Skeletal muscle tissue (tissue), 4 donors: ENCODE measurements around the gene DGAT2L6. TPM values are rescaled to one million over a fixed set of nuclear protein-coding genes. Genes with fewer than 3 reads are reported as not detected.
"Not testable (repeated sequence)": the region's sequence is repeated elsewhere in the genome, so short reads cannot be mapped to it uniquely, and the experiment has no call there.

Source experiments
- H3K27ac ChIP-seq: one replicate; pipeline ENCODE4 v1.7.0; 2013; ENCODE audit warnings: mild to moderate bottlenecking, low read depth, low read length, inconsistent platforms
- H3K27me3 ChIP-seq, 3 donors: one replicate each; pipeline ENCODE4 v1.7.0; 2013; ENCODE audit warnings: low read length in 3 of 3; ENCODE audit not compliant: control insufficient read depth in 3 of 3, insufficient read depth in 3 of 3
- H3K36me3 ChIP-seq, 3 donors: one replicate each; pipeline ENCODE4 v1.7.0; 2013; ENCODE audit warnings: low read length in 3 of 3; ENCODE audit not compliant: control insufficient read depth in 3 of 3, insufficient read depth in 3 of 3
- H3K4me1 ChIP-seq, 3 donors: one replicate each; pipeline ENCODE4 v1.7.0; 2013; ENCODE audit warnings: low read length in 3 of 3, mild to moderate bottlenecking in 3 of 3; ENCODE audit not compliant: control insufficient read depth in 3 of 3, insufficient read depth in 3 of 3
- H3K4me3 ChIP-seq, 3 donors: one replicate each; pipeline ENCODE4 v1.7.0; 2013; ENCODE audit warnings: low read length in 3 of 3
- H3K9ac ChIP-seq, 3 donors: one replicate each; pipeline ENCODE4 v1.7.0; 2013; ENCODE audit warnings: low read length in 3 of 3, mild to moderate bottlenecking in 3 of 3, moderate library complexity in 2 of 3, low read depth in 1 of 3
- H3K9me3 ChIP-seq, 3 donors: one replicate each; pipeline ENCODE4 v1.7.0; 2013; ENCODE audit warnings: low read length in 3 of 3; ENCODE audit not compliant: control insufficient read depth in 3 of 3
- total RNA-seq: library from RNA; depleted of rRNA; stranded (reverse); fragments of >200 nt; gene quantifications from one replicate; pipeline ENCODE4 v1.2.3, GENCODE V29; 2014
- donor health status: Osteomylitis.

DGAT2L6 gene
- total RNA-seq, 1 donor from 2014 or later, result not detected

DNA sequence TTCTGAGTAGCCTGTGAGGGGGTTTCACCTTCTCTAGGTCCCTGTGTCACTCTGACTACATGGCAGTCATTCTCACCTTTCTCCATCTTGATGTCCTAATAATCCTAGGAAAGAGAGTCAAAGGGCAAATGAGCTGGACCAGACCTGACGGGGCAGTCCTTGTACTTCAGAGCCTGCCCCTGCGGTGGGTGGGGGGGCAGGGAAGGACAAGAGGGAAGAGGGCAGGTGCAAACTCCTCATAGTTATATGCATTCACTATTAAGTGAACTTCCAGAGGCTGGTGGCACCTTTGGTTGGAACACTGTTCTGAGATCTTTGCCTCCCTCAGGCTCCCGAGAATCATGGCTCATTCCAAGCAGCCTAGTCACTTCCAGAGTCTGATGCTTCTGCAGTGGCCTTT lies 57.1 kb downstream of the DGAT2L6 start, which contains the start of gene AWAT1:
Gene AWAT1, plus strand, starts transcription at position 301 of the 400 bp plus-strand sequence. Its CDS starts 41 bp downstream, at position 342.
- H3K9me3 ChIP-seq, result no peaks in the 10 kb centered on the region
- H3K36me3 ChIP-seq, result no peaks in the 10 kb centered on the region
- no peak within 1 kb of the TSS for H3K9ac ChIP-seq
- no peak within 1 kb of the TSS for H3K4me3 ChIP-seq
- H3K27ac ChIP-seq, result no peak within 1 kb of the TSS
- peaks cover 0 to 4% (median 0%) of the 10 kb centered on the region in 3 donors for H3K27me3 ChIP-seq
- no peaks in the 10 kb centered on the region for H3K4me1 ChIP-seq

DNA sequence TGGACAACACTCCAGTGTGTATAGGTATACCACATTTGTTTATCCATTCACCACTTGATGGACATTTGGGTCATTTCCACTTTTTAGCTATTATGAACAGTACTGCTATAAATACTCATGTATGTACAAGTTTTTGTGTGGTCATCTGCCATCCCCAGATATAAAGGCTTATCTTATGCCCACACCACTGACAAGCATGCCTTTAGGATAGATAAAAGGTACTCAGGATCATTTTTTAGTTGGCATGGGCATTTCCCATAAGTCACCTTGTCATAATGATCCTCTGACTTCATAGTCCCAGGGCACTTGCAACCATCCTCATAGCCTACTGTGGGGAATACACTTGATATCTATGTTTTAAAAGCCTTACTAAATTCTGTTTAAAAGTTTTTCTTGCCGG lies 63.5 kb downstream of the DGAT2L6 start:
- Histone ChIP-seq H3K4me1 (no peaks in the 10 kb centered on the region), H3K36me3 (no peaks in the 10 kb centered on the region), H3K9me3 (no peaks in the 10 kb centered on the region), H3K27me3 (no peaks in the 10 kb centered on the region), H3K4me3 (no peak overlapping the region), H3K9ac (no peak overlapping the region), H3K27ac (no peak overlapping the region)

- Histone ChIP-seq H3K9me3 (no peaks in the 10 kb centered on the region), H3K27ac (no peak overlapping the region), H3K36me3 (no peaks in the 10 kb centered on the region), H3K4me1 (no peaks in the 10 kb centered on the region), H3K9ac (no peak overlapping the region), H3K4me3 (no peak overlapping the region), H3K27me3 (no peaks in the 10 kb centered on the region)
Observed at GRCh38 chrX:70241501-70241900, 64.2 kb downstream of the DGAT2L6 start.

DNA sequence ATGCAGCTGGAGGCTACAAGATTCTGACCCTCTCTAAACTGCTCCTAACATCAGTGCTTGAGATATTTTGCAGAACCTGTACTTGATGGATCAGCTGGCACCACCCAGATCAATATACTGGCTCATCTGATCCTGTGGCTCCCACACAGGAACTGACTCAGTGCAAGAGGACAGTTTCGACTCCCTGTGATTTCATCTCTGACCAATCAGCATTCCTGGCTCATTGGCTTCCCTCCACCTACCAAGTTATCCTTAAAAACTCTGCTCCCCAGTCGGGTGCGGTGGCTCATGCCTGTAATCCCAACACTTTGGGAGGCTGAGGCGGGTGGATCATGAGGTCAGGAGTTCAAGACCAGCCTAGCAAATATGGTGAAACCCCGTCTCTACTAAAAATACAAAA lies 66.3 kb downstream of the DGAT2L6 start:
- not testable (repeated sequence) for H3K27me3 ChIP-seq, H3K27ac ChIP-seq, H3K9ac ChIP-seq, H3K9me3 ChIP-seq, H3K4me3 ChIP-seq, H3K4me1 ChIP-seq, H3K36me3 ChIP-seq

DNA sequence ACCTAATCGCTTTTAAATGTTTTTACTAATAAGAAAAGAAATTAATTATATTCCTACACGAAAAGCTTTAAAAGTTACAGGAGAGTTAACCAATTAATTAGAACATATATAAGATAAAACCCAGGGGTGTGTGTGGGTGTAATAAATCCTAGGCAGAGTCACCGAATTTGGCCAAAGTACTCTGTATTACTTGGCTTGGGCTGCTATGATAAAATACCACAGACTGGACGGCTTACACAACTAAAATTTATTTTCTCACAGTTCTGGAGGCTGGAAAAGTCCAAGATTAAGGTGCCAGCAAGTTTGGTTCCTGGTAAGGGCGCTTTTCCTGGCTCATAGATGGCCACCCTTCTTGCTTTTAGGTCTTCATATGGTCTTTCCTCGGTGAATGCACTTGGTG lies 67.6 kb downstream of the DGAT2L6 start:
- Histone ChIP-seq H3K4me3 (no peak overlapping the region), H3K36me3 (no peaks in the 10 kb centered on the region), H3K27ac (no peak overlapping the region), H3K9me3 (no peaks in the 10 kb centered on the region), H3K27me3 (no peaks in the 10 kb centered on the region), H3K9ac (no peak overlapping the region), H3K4me1 (no peaks in the 10 kb centered on the region)

DNA sequence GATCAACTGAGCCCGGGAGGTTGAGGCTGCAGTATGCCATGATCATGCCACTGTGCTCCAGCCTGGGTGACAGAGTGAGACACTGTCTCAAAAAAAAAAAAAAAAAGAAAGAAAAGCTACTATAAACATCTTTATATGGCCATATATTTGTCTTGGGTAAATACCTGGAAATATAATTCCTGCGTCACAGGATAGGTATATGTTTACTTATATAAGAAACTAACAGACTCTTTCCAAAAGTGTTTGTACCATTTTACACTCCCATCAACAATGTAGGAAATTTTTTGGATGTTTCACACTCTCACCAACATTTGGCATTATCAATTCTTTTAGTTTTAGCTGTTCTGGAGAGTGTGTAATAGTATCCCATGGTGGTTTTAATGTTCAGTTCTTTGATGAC lies 70.0 kb downstream of the DGAT2L6 start:
- Histone ChIP-seq H3K4me3 (no peak overlapping the region), H3K4me1 (no peaks in the 10 kb centered on the region)

DNA sequence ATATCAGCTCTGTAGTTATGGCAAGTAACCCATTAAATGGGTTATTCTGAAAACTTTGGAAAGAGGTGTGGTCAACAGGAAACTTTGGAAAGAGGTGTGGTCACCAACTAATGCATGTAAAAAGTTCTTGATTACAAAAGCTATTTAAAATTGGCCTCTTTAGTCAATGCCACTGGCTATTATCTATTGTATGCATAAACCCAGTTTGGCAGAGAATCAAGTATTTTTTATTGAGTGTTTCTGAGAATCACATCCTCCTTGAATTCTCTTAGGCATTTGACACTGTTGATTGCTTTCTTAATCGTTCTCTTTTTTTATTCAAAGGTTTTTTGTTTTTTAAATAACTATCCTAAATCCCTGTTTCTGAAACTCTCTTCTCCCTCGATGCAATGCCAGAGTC lies 75.2 kb downstream of the DGAT2L6 start:
- no peak overlapping the region for H3K27ac ChIP-seq
- H3K4me3 ChIP-seq, result no peak overlapping the region
- no peaks in the 10 kb centered on the region for H3K27me3 ChIP-seq
- no peaks in the 10 kb centered on the region for H3K4me1 ChIP-seq
- no peak overlapping the region for H3K9ac ChIP-seq
- no peaks in the 10 kb centered on the region for H3K9me3 ChIP-seq
- H3K36me3 ChIP-seq, result no peaks in the 10 kb centered on the region

More for the DNA sequence above, 70.0 kb downstream of the DGAT2L6 start:
- no peak overlapping the region for H3K9ac ChIP-seq
- H3K36me3 ChIP-seq, result no peaks in the 10 kb centered on the region
- H3K9me3 ChIP-seq, result no peaks in the 10 kb centered on the region
- no peaks in the 10 kb centered on the region for H3K27me3 ChIP-seq
- H3K27ac ChIP-seq, result no peak overlapping the region

- Histone ChIP-seq H3K9ac (no peak overlapping the region), H3K4me3 (no peak overlapping the region), H3K27ac (no peak overlapping the region), H3K36me3 (no peaks in the 10 kb centered on the region), H3K4me1 (no peaks in the 10 kb centered on the region), H3K27me3 (no peaks in the 10 kb centered on the region), H3K9me3 (no peaks in the 10 kb centered on the region)
Observed at GRCh38 chrX:70253377-70254062, 76.2 kb downstream of the DGAT2L6 start.

DNA sequence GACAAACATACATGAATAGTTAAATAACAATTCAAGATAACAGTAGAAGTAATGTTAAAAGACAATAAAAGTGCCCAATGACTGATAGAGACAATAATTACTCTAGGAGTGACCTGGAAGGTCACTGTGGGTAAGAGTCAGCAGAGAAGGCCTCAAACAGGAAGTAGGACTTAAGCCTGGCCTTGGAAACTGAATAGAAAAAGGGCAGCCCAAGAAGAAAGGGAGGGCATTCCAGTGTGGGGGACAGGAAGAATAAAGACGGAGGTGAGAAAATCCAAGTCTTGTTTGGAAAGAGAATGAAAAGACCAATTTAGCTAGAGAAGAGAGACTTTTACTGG lies 76.7 kb downstream of the DGAT2L6 start:
- no peak overlapping the region for H3K27ac ChIP-seq
- no peak overlapping the region for H3K4me3 ChIP-seq
- no peaks in the 10 kb centered on the region for H3K27me3 ChIP-seq
- H3K9me3 ChIP-seq, result no peaks in the 10 kb centered on the region
- H3K4me1 ChIP-seq, result no peaks in the 10 kb centered on the region
- no peaks in the 10 kb centered on the region for H3K36me3 ChIP-seq
- no peak overlapping the region for H3K9ac ChIP-seq

DNA sequence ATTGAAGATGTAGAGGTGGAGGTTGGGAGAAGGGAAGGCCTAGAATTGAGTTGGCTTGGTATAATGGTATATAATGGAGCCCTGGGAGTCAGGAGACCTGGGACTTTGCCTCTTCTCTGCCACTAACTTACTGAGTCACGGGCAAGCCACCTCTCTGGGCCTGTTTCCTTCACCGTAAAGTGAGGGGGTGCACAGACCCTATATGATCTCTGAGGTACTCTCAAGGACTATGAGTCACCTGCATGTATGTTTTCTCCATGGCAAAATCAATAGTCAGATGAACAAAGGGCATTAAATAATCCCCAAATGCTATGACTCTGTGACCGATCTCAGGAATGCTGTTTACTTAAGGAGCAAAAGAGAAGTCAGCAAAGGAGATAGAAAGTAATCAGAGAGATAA lies 77.6 kb downstream of the DGAT2L6 start:
- Histone ChIP-seq H3K27ac (no peak overlapping the region), H3K9me3 (no peaks in the 10 kb centered on the region), H3K27me3 (no peaks in the 10 kb centered on the region), H3K4me3 (no peak overlapping the region), H3K9ac (no peak overlapping the region), H3K4me1 (no peaks in the 10 kb centered on the region), H3K36me3 (no peaks in the 10 kb centered on the region)
